RPMI8226 (cell line): ENCODE data around the gene STOX2.

Source experiments
- DNase-seq: peaks from one replicate; pipeline ENCODE4 v3.0.0-alpha.2; 2015

Gene STOX2

DNA sequence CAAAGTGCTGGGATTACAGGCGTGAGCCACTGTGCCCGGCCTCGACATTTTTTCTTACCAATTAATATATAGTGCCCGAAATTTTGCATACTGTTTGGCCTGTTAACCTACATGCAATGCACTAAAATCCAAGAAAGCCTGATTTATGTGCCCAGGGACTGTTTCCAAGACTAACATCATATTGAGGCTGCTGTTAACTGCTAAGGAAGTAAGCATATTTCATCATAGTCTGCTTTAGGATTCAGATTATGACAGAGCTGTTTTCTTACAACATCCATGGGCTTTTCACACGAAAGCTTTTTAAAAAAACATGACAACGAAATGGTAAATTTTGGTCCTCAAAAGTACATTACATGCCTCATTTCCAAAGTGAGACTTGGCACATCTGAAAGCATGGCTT, 84.4 kb downstream of the STOX2 start:
- DNase-seq, result no peak

DNA sequence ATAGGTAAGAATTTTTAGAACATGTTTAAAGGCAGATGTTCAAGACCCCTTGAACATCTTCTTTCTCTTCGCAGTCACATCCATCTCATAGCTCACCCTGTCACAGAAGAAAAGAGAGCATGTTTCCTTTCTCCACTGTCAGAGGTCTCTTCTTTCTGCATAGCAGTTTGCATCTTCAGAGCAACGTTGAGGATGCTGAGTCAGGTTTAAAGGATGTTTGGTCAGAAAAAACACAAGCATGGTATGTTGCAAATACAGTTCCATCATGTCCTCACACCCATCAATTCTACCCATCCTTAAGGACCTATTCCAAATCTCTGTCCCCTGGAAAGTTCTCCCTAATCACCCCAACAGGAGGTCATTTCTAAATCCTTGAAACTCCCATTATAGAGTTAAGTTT, 84.8 kb downstream of the STOX2 start:
- no peak for DNase-seq

DNA sequence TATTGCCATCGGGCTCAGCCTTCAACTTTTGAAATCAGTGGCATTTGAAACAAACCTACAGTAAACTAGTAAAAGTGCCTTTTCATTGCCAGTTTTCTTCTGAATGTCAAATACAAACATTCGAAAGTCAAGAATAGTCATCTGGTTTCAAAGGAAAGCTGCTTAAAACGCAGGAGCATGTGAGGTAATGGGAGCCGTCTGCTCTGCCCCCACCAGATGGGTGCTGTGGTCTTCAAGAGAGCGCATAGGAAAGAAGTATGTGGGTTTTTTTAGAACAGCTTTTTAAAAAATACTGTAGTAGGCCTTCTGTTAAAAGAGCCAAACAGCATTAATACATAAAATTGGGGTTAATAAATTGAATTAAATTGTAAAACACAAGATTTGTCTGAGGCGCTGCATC, 88.6 kb downstream of the STOX2 start:
- no peak for DNase-seq

DNA sequence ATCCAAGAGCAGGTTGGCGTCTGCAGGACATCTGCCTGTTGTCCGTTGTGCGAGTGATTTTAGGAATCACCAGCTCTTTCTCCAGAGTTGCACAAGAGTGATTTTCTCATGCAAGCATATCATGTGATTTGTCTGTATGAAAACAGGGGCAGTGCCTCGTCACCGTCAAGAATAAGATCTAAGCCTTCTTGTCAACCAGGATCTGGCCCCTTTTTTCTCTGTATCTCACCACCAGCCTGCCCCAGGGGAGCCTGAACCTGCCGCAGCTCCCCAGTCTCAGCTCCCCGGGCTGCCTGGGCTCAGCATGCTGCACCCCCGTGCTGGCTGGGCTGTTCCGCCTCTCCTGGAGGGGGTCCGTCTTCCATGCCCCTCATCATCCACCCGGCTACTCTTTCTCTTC, 90.5 kb downstream of the STOX2 start:
- DNase-seq, result no peak

DNA sequence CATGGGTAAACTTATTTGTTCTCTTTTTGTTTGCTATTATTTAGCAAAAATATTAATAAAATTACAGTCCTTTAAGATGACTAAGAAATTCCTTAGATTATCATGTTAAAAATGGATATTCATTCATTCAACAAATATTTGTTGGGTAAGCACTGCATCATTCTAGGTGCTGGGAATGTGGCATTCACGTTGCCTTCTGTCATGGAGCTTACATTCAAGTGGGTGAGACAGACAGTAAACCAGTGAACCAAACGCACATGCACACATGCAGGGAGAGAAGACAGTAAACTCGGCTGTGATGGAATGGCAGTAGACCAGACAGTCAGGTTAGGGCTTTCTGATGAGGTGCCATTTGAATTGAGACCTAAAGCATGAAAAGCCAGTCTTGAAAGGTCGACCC, 91.8 kb downstream of the STOX2 start:
- DNase-seq, result no peak

DNA sequence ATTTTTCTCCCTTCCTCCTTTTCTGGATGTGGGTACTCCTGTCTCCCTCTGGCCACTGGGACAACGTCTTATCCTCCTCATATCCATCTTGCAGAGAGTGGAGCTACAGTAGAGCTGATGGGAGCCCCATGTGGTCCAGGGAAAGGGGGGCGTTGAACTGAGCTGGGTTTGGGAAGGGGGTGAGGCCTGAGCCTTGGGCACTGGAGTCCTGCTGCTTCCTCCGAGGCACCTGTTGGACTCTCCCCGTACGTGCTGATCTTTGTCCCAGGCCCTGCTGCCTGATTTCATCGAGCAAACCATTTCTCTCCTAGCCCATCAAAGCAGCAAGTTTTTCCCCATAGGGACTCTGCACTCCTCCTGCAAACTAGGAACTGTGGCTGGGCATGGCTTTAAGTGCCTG, 94.3 kb downstream of the STOX2 start:
- no peak for DNase-seq

DNA sequence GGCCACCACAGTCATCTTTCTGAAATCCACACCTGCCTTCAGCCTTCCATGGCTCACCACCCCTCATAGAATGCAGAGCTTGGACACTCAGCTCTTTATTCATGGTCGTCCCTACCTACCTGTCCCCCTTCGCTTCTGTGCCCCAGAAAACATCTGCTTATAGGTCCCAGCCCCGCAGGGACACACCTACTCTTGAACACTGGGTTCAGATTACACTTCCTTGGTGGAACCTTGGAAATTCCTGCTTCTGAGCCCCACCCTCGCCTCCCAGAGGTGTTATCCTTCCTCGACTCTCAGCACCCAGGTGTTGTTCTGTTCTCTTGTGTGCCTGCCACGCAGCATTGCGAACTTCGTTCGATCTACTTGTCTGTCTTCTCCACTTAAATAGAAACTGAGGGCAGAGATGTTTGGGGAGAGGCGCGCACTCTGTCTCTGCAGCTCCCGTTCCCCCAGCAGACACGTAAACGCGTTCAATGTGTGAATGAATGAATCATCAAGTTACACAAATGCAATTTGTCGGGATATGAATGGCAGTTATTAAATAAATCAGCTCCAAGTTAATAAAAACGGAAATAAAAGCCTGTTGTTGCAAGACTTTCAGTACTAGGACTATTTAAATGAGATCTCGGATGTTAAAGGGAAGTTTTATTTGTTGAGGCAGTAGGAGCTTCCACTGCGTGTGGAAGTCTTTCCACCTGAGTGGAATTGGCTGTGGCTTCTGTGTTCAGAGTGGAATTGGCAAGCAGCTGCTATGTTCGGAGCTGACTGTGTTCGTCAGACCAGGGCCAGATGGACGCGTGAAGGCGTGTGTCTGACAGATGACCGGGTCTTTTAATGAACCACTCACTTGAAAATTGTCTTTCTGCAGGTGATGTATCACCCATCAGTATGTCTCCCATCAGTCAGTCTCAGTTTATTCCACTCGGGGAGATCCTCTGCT, 95.6 kb downstream of the STOX2 start:
- DNase-seq, result no peak

DNA sequence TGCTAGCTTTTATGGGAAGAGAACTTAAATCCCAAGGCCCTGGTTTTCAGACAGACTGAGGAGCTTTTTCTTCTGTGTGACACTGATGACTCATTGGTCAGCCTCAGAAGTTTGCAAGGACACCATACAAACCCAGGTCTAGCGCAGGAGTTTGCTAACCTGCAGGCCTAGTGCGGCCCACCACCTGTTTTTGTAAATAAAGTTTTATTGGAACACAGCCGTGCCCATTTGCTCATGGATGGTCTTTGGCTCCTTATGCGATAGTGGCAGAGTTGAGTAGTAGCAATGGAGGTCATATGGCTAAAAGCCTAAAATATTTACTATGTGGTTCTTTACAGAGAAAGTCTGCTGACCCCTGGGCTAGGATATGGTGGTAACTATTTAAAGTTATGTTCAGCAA, 98.3 kb downstream of the STOX2 start:
- no peak for DNase-seq

DNA sequence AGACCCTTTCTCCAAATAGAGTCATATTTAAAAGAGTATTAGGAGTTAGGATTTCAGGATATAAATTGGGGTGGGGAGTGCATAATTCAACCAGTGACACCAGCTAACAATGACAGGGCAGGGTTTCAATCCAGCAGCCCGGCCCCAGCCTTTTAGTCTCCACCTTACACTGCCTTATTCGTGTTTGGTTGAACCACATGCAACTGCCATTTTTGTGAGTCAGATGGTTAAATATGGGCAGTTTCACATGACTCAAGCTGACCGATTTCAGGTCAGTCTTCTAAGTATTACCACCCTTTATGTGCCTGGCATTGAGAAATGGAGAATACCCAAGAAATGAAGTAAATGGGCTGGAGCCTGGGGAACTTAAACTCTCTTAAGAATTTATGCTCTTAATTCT, 102.8 kb downstream of the STOX2 start:
- no peak for DNase-seq

DNA sequence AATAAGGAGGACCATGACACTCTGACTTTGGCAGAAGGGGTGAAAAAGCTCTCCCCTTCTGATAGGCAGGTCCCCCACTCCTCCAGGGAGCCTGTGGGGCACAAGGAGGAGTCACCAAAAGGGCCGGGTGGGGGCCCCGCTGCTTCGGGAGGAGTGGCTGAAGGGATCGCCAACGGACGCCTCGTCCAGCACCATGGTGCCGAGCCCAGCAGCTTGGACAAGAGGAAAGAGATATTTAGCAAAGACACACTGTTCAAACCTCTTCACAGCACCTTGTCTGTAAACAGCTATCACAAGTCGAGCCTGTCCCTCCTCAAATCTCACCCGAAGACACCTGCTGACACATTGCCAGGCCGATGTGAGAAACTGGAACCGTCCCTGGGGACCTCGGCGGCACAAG, 105.6 kb downstream of the STOX2 start:
- DNase-seq, result no peak

DNA sequence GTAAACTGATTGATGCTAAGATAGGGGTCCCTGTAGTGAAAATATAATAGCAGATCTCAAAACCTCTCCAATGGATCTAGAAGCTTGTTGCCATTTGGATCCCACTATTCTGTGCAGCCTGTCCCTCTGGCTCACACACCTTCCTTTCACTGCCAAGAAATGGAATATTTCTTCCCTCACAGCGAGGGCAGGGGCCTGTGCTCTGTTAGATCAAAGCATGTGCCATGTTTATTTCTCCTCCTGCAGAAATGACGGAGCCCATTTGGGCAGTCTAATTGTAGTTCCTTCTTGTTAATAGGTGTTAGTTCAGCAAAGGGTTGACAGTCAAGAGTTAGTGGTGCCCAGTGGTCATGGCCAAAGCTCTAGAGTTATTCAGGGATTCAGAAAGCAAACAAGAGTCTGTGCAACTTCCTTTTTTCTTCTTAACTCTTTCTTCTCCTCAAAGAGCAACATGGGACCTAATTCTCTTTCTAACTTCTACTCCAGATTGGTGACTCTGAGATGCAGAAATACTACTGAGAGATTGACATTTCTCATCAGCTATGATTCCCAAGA, 106.8 kb downstream of the STOX2 start:
- DNase-seq, result no peak

DNA sequence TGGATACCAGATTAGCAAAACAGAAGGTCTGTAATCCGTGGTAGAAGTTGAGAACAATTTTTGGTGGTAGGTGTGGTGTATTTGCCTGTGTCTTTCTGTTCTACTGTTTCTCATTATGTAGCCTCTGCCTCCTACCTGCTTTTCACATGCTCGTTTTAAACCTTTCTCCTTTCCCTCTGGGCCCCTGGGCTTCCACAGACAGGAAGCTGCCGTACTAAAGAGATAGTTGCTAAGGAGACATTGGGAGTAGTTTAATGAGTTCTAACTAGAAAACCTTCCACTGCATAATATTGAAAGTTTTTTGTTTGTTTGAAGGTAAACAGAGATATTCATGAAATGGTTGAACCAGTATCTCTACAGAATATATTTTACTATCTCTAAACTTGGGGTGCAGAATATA, 107.8 kb downstream of the STOX2 start:
- no peak for DNase-seq

DNA sequence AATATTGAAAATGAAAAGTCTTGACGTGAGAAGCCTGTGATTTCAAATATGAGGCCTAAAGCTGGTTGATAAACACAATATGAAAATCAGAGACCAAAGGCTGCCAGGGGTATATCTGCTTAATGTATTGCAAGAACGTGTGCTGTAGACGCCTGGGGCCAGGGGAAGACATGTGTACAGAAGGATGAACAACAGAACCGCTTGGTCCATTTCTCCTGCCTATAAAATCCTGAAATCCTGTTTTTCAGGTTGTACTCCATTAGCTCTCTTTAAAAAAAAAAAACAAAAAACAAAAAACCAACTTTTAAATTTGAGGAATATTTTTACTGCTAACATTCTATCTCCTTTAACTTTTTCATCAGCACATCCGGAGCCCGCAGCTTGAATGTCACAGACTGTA, 109.2 kb downstream of the STOX2 start:
- DNase-seq, result no peak

DNA sequence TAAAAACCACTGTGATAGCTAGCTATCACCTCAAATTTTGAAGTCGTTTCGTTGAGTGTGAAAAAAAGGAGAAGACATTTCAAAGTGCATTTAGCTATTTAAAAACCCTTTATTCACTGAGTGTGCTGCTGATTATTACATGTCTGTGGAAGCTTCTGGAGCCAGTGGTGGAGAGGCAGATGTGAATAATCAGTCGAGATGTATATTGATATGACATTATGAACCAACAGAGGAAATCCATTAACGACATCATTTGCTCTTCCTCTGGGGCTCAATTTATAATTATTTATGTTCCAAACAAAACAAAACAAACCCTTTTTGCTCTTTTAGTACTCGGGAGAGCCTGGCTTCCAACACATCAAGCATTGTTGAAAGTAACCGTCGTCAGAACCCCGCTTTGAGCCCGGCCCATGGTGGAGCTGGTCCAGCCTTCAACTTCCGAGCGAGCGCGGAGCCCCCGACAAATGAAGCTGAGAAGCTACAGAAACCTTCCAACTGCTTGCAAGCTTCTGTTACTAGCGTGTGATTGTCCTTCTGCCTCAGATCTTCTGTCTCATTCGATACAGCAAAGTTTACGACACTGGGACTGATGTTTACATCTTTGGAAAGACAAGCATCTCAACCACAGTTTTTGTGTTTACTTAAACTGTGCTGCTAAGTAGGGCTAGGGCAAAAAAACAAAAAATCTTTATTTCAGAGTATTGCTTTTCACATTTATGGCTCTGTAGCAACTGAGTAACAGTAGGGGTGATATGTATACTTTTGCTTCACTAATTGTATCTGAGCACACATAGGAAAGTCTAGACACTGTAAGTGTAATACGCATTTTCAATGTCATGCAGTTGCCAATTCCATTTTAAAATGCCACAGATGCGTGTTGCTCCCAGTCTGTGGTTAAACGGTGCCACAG, 111.9 kb downstream of the STOX2 start:
- no peak for DNase-seq

DNA sequence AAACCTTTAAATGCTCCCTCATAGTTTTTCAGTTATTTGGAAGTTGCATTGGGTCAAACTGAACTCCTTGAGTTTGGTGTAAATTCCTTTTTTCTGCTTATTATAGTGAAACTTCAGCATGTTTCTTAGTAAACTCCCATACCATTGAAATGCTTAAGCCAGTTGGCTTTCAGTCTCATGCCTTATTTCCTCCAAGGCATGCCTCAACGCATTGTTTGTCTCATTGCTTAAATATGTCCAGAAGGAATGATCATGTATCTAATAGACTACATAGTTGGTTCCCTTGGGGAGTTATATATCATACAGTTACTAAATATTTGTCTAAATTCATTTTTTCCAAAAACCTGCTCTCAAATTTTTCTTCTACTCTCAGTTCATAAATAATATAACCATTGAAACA, 114.0 kb downstream of the STOX2 start:
- no peak for DNase-seq

DNA sequence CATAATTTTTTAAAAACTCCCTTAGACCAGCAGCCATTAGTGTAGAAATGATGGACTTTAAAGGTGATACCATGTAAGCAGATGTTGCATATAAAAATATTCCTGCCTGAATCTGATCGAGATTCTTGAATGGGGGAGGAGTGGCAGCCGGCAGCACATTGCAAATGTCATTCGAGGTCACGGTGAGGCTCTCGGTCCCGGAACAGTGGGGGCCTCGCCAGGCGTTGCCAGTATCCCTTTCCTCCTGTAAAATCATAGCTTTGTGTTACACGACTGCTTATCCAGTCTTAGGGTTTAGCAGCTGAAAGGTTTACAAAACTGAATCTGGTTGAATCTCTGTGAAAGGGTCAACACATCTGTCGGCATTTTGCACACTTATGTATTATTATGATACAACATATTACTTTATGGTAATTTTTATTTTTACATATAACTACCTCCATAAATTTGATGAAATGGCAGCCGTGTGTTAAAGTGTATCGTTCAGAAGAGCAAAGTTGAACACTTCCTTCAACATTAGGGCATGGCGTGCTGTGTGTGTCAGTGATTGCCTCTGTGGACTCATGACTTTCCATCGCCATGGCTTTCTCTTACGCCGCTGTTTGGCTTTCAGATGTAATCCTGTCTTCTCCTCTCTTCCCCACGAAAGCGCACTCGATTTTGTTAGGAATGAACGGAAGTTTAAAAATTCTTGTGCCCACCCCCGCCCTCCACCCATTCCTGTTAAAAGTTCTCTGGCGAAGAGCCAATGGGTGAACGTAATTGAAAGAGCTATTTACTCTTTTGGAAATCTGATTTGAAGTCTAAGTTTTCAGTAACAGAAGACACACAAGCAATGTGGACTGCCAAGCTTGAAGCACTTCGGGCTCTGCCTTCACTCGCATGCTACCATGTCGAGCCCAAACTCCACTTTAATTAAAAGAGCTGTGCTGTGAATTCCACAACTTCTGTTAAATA, 114.8 kb downstream of the STOX2 start:
- DNase-seq, result no peak

DNA sequence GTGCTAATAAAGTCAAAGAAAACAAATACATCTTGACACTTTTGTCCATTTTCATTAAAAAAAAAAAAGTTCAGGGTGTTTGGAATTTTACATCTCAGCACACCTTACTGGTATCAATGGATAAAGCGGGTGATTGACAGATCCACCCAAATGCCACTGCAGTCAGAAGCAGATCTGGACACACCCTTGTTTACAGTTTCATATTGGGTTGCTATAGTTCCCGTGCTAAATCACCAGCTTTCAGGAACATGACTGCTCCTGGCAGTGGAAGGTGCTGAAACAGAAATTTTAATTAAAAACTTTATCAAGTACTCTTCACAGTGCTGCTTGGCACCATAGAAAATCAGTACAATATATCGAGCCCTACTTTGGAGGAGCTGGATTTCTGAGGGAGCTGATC, 116.3 kb downstream of the STOX2 start:
- no peak for DNase-seq

DNA sequence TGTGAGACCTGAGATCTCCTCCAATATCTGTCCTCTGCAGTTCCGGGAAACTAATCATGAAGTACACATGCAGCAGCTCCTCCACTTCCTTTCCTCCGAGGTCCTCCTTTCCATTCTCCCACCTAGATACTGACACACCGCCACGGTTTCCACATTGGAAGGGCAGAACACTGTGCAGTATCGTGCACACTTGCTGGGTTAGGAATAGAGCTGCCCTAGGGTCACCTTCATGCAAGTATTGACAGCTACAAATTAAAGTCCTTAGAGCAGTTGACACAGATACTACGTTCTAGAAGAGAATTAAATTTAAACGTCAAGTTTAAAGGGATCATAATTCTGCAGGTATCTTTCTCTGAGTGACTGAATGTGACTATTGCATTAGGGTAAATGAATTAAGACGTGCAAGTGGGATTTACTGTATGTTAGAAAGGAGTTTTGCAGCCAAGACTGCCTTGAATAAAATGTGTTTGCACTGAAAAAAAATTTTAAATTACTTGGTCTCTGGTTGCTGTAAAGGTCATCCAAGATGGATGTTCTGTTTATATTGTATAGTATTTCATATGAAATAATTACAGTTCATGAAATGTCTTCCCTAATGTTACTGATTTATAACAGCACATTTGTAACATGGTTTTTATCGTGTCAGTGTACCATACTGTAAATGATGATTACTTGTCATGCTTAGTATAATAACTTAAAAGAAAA, 117.7 kb downstream of the STOX2 start:
- no peak for DNase-seq

DNA sequence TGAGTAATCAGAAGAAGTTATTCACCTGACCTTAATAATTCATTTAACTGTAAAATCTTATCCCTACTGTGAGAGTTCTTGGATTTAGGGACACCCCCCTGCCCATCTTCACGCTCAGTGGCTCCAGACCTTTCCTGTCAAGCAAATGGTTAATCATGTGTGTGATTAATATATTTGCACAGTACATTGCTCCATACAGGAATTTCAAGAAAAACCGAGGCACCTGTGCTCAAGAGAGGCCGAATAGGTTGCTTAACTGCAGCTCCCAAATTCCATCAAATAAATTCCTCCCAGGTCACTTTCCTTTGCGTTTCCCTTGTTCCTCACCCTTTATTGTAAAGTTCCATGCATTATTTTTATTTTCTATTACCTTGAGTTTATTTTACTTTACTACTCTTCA, 119.5 kb downstream of the STOX2 start:
- no peak for DNase-seq

DNA sequence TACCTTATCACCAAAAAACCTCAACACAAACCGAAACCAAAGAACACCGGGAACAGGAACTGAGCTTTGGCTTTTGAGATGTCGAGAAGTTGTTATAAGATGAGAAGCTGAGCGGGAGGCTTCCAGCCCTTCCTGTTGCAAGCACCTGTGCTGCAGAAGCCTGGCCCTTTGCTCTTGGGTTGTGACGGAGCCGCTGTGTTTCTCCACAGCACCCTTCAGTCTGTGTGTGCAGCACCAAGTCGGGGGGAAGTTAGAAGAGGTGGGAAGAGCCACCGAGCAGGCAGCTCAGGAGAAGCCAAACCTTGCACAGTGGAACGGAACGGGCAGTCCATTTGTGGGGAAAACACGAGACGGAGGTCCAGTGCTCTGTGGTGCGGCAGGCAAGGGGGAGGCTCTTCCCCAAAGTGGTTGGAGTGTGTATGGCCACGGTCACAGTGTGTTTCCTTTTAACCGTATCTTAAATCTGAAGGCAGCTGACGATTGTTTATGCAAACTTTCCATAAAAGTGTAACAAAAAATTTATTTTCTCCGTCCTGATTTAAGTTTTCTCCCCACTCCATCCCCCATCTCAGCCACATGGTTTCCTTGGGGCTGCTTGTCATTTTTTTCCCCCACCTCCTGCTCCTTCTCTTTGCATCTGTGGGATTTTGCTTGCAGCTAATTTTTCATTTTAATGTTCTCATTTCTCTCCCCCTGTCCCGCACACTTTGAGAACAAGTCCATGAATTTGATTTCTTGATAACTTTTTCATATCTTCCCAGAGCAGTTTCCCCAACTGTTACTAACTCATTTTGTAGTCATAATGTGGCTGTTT, 123.7 kb downstream of the STOX2 start:
- DNase-seq, result peak; percentile 8

DNA sequence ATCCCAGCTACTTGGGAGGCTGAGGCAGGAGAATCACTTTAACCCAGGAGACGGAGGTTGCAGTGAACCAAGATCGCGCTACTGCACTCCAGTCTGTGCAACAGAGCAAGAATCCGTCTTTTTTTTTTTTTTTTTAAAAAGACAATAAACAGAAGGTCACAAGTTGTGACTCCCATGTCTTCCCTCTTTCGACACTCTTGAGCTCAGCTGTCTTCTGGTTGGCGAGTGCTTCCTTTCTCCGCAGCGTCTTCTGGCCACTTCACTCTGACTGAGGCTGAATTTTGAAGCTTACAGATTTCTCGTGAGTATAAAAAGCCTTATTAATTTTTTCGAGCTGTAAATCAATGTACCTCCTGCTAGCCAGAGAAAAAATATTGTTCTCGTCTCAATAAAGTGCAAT, 124.9 kb downstream of the STOX2 start:
- DNase-seq, result no peak
